Measurements from ENCODE around the gene CPEB2.

DNA sequence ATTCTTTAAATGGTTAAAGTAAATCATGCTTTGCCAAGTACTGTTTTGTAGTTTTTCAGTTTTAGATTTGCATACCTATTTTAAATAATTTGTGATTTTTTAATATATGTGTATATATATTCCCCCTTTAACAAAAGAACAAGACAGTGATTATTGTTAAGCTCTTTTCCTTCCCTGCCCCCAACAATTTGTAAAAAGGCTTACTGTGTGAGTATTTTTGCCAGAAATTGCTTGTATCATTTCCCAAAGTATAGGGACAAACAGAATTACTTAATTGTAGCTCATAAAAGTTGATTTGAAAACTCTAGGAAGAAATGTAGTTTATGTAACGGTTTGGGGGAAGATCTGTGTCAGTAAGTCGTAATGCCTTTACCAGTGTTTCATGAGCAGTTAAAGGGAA is 19.0 kb downstream of the CPEB2 start:
- no peak for TF ChIP-seq ZNF239 (CRISPR knock-in tag; IDR thresholded peaks at IDR 0.05)
- TF ChIP-seq ETS2 (tag; IDR thresholded peaks at IDR 0.05; ENCODE audit: borderline replicate concordance, poor library complexity, severe bottlenecking), result no peak
- no peak for TF ChIP-seq ETV6 (IDR thresholded peaks at IDR 0.05; ENCODE audit: borderline replicate concordance in 1 of 2, low read depth in 2 of 2, low read length in 1 of 2)
- no peak for TF ChIP-seq ETV6 (CRISPR knock-in tag; IDR thresholded peaks at IDR 0.05; ENCODE audit: borderline replicate concordance)
- no peak for TF ChIP-seq POU5F1 (IDR thresholded peaks at IDR 0.05; ENCODE audit: borderline replicate concordance, low read depth, low read length, partially characterized antibody)
- TF ChIP-seq SNIP1 (IDR thresholded peaks at IDR 0.05; ENCODE audit: low read depth), result no peak
- TF ChIP-seq MBD2 (IDR thresholded peaks at IDR 0.05; ENCODE audit: borderline replicate concordance, low read depth), result no peak
- TF ChIP-seq JUNB (CRISPR knock-in tag; conservative IDR thresholded peaks at IDR 0.05), result no peak
- TF ChIP-seq, protein P1, sequence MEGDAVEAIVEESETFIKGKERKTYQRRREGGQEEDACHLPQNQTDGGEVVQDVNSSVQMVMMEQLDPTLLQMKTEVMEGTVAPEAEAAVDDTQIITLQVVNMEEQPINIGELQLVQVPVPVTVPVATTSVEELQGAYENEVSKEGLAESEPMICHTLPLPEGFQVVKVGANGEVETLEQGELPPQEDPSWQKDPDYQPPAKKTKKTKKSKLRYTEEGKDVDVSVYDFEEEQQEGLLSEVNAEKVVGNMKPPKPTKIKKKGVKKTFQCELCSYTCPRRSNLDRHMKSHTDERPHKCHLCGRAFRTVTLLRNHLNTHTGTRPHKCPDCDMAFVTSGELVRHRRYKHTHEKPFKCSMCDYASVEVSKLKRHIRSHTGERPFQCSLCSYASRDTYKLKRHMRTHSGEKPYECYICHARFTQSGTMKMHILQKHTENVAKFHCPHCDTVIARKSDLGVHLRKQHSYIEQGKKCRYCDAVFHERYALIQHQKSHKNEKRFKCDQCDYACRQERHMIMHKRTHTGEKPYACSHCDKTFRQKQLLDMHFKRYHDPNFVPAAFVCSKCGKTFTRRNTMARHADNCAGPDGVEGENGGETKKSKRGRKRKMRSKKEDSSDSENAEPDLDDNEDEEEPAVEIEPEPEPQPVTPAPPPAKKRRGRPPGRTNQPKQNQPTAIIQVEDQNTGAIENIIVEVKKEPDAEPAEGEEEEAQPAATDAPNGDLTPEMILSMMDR (IDR thresholded peaks at IDR 0.05 in 2 of 3, conservative IDR thresholded peaks at IDR 0.05 in 1 of 3; ENCODE audit: insufficient read depth in 2 of 3, low read depth in 1 of 3, low read length in 3 of 3), result no peak
- TF ChIP-seq, protein P2, sequence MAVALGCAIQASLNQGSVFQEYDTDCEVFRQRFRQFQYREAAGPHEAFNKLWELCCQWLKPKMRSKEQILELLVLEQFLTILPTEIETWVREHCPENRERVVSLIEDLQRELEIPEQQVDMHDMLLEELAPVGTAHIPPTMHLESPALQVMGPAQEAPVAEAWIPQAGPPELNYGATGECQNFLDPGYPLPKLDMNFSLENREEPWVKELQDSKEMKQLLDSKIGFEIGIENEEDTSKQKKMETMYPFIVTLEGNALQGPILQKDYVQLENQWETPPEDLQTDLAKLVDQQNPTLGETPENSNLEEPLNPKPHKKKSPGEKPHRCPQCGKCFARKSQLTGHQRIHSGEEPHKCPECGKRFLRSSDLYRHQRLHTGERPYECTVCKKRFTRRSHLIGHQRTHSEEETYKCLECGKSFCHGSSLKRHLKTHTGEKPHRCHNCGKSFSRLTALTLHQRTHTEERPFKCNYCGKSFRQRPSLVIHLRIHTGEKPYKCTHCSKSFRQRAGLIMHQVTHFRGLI (CRISPR knock-in tag; IDR thresholded peaks at IDR 0.05), result no peak
- no peak for TF ChIP-seq EZH2 (IDR thresholded peaks at IDR 0.05; ENCODE audit: borderline replicate concordance, low read depth, low read length)
- TF ChIP-seq ZNF253 (CRISPR knock-in tag; conservative IDR thresholded peaks at IDR 0.05), result no peak
- TF ChIP-seq, protein P3, sequence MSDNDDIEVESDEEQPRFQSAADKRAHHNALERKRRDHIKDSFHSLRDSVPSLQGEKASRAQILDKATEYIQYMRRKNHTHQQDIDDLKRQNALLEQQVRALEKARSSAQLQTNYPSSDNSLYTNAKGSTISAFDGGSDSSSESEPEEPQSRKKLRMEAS (CRISPR knock-in tag; IDR thresholded peaks at IDR 0.05), result no peak
